ENCODE measurements around the gene PDPK1.

The PDPK1 gene

DNA sequence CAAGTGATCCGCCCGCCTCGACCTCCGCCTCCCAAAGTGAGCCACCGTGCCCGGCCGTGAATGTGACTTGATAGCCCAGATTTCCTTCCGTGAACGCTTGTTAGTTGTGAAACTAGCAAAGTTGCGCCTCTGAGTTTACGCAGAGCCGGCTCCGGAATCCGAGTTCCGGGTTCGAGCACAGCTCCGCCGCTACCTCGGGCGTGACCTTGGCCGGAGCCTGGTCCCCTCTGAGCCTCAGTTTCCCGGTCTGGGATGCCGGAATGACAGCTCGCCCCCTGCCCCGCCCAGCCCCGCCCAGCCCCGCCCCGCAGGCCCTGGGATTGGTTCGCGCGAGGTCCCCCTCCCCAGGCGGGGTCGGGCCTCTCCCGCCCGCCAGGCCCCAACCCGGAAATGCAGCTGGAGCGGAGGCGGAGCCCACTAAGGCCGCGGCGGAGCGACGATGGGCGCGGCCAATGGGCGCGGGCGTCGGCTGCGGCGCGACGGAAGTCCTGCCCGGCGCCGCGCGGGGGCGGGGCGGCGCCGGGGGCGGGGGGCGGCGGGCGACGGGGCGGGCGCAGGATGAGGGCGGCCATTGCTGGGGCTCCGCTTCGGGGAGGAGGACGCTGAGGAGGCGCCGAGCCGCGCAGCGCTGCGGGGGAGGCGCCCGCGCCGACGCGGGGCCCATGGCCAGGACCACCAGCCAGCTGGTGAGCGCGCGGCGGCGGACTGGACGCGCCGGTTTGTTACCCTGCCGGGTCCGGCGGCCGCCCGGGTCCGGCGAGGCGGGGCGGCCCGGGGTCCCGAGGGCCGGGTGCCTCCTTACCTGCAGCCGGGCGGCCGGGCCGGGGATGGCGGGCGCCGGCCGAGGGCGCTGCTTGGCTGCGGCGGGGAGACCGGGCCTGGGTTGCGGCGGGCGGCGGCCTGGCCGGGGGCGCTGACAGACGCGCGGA lies at the start of gene PDPK1:
PDPK1 (plus strand) TSS at position 571 of the 929 bp plus-strand sequence; CDS start at position 663, 92 bp downstream.
- H3K4me2 ChIP-seq (ENCODE audit: low read depth, low read length, poor library complexity, severe bottlenecking) = peak within 1 kb of the TSS; percentile 69
- peak within 1 kb of the TSS; percentile 87 for H2AFZ ChIP-seq (ENCODE audit: low read length)
- peak within 1 kb of the TSS; percentile 75 for H3K4me3 ChIP-seq (ENCODE audit: low read length, poor library complexity, severe bottlenecking)
- H3K36me3 ChIP-seq (ENCODE audit: insufficient read depth, low read length) = no peaks in the 10 kb centered on the region
- H3K79me2 ChIP-seq (ENCODE audit: insufficient read depth, low read length) = peaks cover 14% of the 10 kb centered on the region; the same call in 1 of the 2 replicates
- no peak for TF ChIP-seq EZH2phosphoT487 (IDR thresholded peaks at IDR 0.05; ENCODE audit: borderline replicate concordance)
- TF ChIP-seq, protein P1, sequence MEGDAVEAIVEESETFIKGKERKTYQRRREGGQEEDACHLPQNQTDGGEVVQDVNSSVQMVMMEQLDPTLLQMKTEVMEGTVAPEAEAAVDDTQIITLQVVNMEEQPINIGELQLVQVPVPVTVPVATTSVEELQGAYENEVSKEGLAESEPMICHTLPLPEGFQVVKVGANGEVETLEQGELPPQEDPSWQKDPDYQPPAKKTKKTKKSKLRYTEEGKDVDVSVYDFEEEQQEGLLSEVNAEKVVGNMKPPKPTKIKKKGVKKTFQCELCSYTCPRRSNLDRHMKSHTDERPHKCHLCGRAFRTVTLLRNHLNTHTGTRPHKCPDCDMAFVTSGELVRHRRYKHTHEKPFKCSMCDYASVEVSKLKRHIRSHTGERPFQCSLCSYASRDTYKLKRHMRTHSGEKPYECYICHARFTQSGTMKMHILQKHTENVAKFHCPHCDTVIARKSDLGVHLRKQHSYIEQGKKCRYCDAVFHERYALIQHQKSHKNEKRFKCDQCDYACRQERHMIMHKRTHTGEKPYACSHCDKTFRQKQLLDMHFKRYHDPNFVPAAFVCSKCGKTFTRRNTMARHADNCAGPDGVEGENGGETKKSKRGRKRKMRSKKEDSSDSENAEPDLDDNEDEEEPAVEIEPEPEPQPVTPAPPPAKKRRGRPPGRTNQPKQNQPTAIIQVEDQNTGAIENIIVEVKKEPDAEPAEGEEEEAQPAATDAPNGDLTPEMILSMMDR (conservative IDR thresholded peaks at IDR 0.05; ENCODE audit: low read length) = no peak
- no peaks in the 10 kb centered on the region for H3K9me2 ChIP-seq (replicated peaks; ENCODE audit: low read depth, low read length)
- no peaks in the 10 kb centered on the region for H3K9me3 ChIP-seq (ENCODE audit: insufficient read depth, low read depth, low read length)
- peaks cover 1% of the 10 kb centered on the region for H3K4me1 ChIP-seq (ENCODE audit: insufficient read depth, low read length, poor library complexity, severe bottlenecking)
- H3K9ac ChIP-seq (ENCODE audit: low read depth, low read length, poor library complexity, severe bottlenecking) = peak within 1 kb of the TSS; percentile 48
- H3K27me3 ChIP-seq (ENCODE audit: insufficient read depth, low read length, poor library complexity, severe bottlenecking) = no peaks in the 10 kb centered on the region
- H4K20me1 ChIP-seq (ENCODE audit: insufficient read depth, low read length, poor library complexity, severe bottlenecking) = no peaks in the 10 kb centered on the region
- H3F3A ChIP-seq (ENCODE audit: low read depth) = no peaks in the 10 kb centered on the region

DNA sequence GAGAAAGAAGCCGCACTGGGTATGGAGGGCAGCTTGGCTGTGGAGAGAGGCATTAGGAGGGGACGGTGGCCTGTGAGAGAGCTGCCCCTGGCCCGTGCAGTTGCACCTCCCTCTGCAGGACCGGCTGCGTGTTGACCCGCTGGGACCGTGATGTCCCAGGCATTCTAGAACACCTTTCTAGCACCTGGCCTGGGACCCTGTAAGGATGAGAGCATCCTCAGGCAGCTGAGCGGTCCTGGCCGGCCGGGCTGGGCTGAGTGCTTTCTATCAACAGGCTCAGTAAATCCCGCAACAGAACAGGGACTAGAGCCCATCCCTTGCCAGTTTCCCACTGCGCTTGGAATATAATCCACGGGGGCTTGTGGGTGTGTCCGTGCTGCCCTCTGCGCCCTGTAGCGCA lies 48.2 kb upstream of the PDPK1 start:
- H3K4me3 ChIP-seq (ENCODE audit: low read length, poor library complexity, severe bottlenecking) = no peak overlapping the region
- no peak for TF ChIP-seq EZH2phosphoT487 (IDR thresholded peaks at IDR 0.05; ENCODE audit: borderline replicate concordance)
- TF ChIP-seq, protein P1 (conservative IDR thresholded peaks at IDR 0.05; ENCODE audit: low read length) = no peak
- H3K4me2 ChIP-seq (ENCODE audit: low read depth, low read length, poor library complexity, severe bottlenecking) = no peak overlapping the region
- H3K9me3 ChIP-seq (ENCODE audit: insufficient read depth, low read depth, low read length) = no peaks in the 10 kb centered on the region
- H3K36me3 ChIP-seq (ENCODE audit: insufficient read depth, low read length) = no peaks in the 10 kb centered on the region
- peaks cover 3% of the 10 kb centered on the region for H4K20me1 ChIP-seq (ENCODE audit: insufficient read depth, low read length, poor library complexity, severe bottlenecking)
- H2AFZ ChIP-seq (ENCODE audit: low read length) = no peak overlapping the region
- no peaks in the 10 kb centered on the region for H3F3A ChIP-seq (ENCODE audit: low read depth)
- H3K4me1 ChIP-seq (ENCODE audit: insufficient read depth, low read length, poor library complexity, severe bottlenecking) = no peaks in the 10 kb centered on the region
- H3K9ac ChIP-seq (ENCODE audit: low read depth, low read length, poor library complexity, severe bottlenecking) = no peak overlapping the region
- no peaks in the 10 kb centered on the region for H3K27me3 ChIP-seq (ENCODE audit: insufficient read depth, low read length, poor library complexity, severe bottlenecking)
- no peaks in the 10 kb centered on the region for H3K9me2 ChIP-seq (replicated peaks; ENCODE audit: low read depth, low read length)
- peaks cover 9% of the 10 kb centered on the region; the same call in 1 of the 2 replicates for H3K79me2 ChIP-seq (ENCODE audit: insufficient read depth, low read length)

DNA sequence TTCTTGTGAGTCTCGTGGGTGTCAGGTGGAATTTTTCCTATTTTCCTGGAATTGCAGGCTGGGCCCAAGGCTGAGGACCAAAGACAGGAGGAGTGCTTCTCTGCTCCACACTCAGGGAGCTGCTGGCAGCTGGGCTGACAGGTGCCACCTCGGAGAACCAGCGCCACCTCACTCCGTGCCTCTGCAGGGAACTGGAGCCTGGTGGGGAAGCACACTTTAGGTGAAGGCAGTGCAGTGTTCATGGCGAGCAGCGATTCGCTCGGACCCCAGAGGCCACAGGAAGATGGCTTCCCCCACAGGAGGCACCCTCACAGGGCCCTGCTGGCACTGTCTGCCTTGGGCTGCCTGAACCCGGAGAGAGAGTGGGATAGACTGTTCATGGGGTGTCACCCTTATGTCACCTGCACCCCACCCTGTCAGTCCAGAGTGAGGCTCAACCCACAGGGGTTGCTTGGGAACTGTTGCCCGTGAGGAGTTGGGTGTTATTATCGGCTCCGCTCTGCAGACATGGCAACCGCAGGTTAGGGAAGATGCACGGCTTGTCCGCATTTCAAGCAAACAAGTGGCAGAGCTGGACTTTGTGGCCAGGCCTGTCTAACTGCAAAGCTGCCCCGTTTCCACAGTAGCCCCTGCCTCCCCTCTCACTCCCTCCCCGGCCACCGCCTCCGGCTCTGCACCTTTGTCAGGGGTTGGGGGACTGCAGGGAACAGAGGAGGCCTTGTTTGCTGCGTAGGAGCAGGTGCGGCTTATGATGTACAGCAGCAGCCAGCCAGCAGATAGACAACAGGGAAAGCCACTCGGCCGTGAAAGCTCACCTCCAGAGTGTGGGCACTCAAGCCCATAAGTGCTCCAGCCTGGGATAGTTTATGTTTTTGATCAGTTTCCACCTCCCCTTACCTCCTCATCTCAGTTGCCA lies 47.4 kb upstream of the PDPK1 start:
- H3K4me2 ChIP-seq (ENCODE audit: low read depth, low read length, poor library complexity, severe bottlenecking) = no peak overlapping the region
- no peaks in the 10 kb centered on the region for H3K9me3 ChIP-seq (ENCODE audit: insufficient read depth, low read depth, low read length)
- no peak overlapping the region for H2AFZ ChIP-seq (ENCODE audit: low read length)
- peaks cover 9% of the 10 kb centered on the region; the same call in 1 of the 2 replicates for H3K79me2 ChIP-seq (ENCODE audit: insufficient read depth, low read length)
- no peaks in the 10 kb centered on the region for H3K36me3 ChIP-seq (ENCODE audit: insufficient read depth, low read length)
- no peaks in the 10 kb centered on the region for H3K9me2 ChIP-seq (replicated peaks; ENCODE audit: low read depth, low read length)
- H3K4me1 ChIP-seq (ENCODE audit: insufficient read depth, low read length, poor library complexity, severe bottlenecking) = no peaks in the 10 kb centered on the region
- peaks cover 3% of the 10 kb centered on the region for H4K20me1 ChIP-seq (ENCODE audit: insufficient read depth, low read length, poor library complexity, severe bottlenecking)
- H3K4me3 ChIP-seq (ENCODE audit: low read length, poor library complexity, severe bottlenecking) = no peak overlapping the region
- H3F3A ChIP-seq (ENCODE audit: low read depth) = no peaks in the 10 kb centered on the region
- no peaks in the 10 kb centered on the region for H3K27me3 ChIP-seq (ENCODE audit: insufficient read depth, low read length, poor library complexity, severe bottlenecking)
- TF ChIP-seq, protein P1 (conservative IDR thresholded peaks at IDR 0.05; ENCODE audit: low read length) = no peak
- TF ChIP-seq EZH2phosphoT487 (IDR thresholded peaks at IDR 0.05; ENCODE audit: borderline replicate concordance) = no peak
- H3K9ac ChIP-seq (ENCODE audit: low read depth, low read length, poor library complexity, severe bottlenecking) = no peak overlapping the region

All from Loucy (cell line).